Measurements from ENCODE around the gene TMED1. TPM values are rescaled to one million over a fixed set of nuclear protein-coding genes. Genes with fewer than 3 reads are reported as not detected.
"Not testable (repeated sequence)": the region's sequence is repeated elsewhere in the genome, so short reads cannot be mapped to it uniquely, and the experiment has no call there.

TMED1 gene
- total and polyA plus RNA-seq, 11 donors, result 27.0 to 76.5 (median 35.8) TPM

DNA sequence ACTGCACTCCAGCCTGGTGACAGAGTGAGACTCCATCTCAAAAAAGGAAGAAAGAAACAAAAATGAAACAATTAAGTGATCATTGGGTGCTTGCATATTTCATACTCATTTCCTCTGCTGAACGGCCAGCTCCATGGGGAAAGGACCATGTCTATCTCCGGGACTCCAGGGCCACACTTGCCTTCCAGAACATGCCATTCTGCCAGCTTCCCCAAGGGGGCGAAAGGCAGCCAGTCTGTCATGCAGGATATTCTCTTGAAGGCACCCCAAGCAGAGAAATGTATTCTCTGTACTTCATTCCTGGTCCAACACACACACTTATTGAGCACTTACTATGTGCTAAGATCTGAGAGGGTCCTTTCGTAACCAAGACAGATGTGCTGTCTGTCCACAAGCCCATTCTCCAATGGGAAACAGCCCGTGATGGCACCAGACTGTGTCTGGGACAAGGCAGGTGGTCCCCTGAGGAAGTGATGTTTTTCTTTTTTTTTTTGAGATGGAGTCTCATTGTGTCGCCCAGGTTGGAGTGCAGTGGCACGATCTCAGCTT, 25.2 kb upstream of the TMED1 start:
- ATAC-seq (no peak), DNase-seq (peak in 1 of 5 donors; percentile 58)
- Histone ChIP-seq H3K27ac (peak overlapping the region in 1 of 12 donors; percentile 37), H3K4me1 (peaks cover 0 to 24% (median 1%) of the 10 kb centered on the region in 12 donors), H3K36me3 (no peaks in the 10 kb centered on the region), H3K4me3 (no peak overlapping the region), H3K27me3 (no peaks in the 10 kb centered on the region), H3K9me3 (no peaks in the 10 kb centered on the region)
- WGBS, 4 donors, result 58 to 64% (median 62%) methylated on average over 7 of the region's 7 CpGs
- TF ChIP-seq POLR2A (IDR thresholded peaks at IDR 0.05), result no peak
- peak in 9 of 12 donors; percentile 11 to 46 (median 33) for TF ChIP-seq CTCF (IDR thresholded peaks at IDR 0.05)
- intact Hi-C loops (cut with DNase I), result loop anchor here in 8 of 10 donors (5.0 to 10.0 kb wide), 5 partner anchors 89 to 159 kb away; partner anchors contain the start of genes DNM2 (in 4 of the 8) and QTRT1 (in 1 of the 8)

- Histone ChIP-seq H3K27me3 (no peaks in the 10 kb centered on the region), H3K27ac (no peak overlapping the region), H3K36me3 (no peaks in the 10 kb centered on the region), H3K4me3 (no peak overlapping the region), H3K4me1 (peaks cover 0 to 11% (median 0%) of the 10 kb centered on the region in 12 donors), H3K9me3 (no peaks in the 10 kb centered on the region)
- intact Hi-C loops (cut with DNase I), result no loop called here
- TF ChIP-seq POLR2A (IDR thresholded peaks at IDR 0.05) (no peak), CTCF (IDR thresholded peaks at IDR 0.05) (peak; percentile 31 to 58 (median 46))
- no peak for ATAC-seq
- 35 to 53% (median 44%) methylated on average over 4 of the region's 4 CpGs for WGBS, 4 donors
- DNase-seq, result no peak
Observed at GRCh38 chr19:10858204-10858828, 22.3 kb upstream of the TMED1 start.

DNA sequence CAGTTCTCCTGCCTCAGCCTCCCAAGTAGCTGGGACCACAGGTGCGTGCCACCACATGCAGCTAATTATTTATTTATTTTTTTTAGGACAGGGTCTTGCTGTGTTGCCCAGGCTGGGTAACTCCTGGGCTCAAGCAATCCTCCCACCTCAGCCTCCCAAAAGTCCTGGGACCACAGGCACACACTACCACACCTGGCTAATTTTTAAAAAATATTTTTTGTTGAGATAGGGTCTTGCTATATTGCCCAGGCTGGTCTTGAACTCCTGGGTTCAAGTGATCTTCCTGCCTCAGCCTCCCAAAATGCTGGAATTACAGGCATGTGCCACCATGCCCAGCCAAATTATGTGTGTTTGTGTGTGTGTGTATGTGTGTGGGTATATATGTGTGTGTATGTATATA, 20.9 kb upstream of the TMED1 start:
- intact Hi-C loops (cut with DNase I); ATAC-seq; H3K9me3 ChIP-seq; H3K4me1 ChIP-seq; H3K27me3 ChIP-seq; DNase-seq; H3K27ac ChIP-seq; H3K4me3 ChIP-seq; H3K36me3 ChIP-seq: not testable (repeated sequence)
- 91 to 100% (median 95%) methylated on average over 1 of the region's 1 CpG for WGBS, 4 donors

DNA sequence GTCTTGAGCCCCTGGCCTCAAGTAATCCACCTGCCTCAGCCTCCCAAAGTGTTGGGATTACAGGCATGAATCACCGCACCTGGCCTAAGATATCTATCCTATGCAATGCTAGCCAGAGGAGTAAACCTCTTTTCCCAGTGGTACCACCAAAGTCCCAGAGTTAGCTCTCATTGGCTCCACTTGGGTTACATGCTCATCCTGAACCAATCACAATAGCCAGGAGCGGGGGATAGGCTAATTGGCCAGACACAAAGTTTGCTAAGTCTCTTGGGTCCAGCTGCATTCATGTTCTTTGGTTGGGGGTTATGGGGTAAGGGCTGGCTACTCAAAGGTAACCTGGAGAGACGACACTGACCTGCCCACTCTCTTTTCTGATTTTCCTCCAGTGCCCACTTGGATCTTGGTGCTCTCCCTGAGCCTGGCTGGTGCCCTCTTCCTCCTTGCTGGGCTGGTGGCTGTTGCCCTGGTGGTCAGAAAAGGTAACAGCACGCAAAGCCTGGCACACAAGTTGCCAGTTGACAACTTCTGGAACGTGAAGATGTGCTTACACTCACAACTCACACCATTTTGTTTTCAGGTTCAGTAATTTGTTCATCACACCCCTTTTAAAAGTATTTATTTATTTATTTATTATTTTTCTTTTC, 20.0 kb upstream of the TMED1 start:
- Histone ChIP-seq H3K9me3 (no peaks in the 10 kb centered on the region), H3K4me3 (no peak overlapping the region), H3K4me1 (no peaks in the 10 kb centered on the region), H3K27me3 (no peaks in the 10 kb centered on the region), H3K27ac (no peak overlapping the region), H3K36me3 (no peaks in the 10 kb centered on the region)
- intact Hi-C loops (cut with DNase I), result no loop called here
- TF ChIP-seq CTCF (IDR thresholded peaks at IDR 0.05) (peak in 8 of 12 donors; percentile 8 to 50 (median 31)), POLR2A (IDR thresholded peaks at IDR 0.05) (no peak)
- no peak for ATAC-seq
- 70 to 81% (median 73%) methylated on average over 5 of the region's 5 CpGs for WGBS, 4 donors
- no peak for DNase-seq

All from heart left ventricle (tissue), 16 donors.